Measurements from ENCODE around the gene ARIH1. TPM values are rescaled to one million over a fixed set of nuclear protein-coding genes. Genes with fewer than 3 reads are reported as not detected.

Gene ARIH1
- total and polyA plus RNA-seq, 2 donors (not counting 3 experiments of a cell fraction or from before 2014, with no cell fraction given) = 25.1 to 144 TPM

- BruUV-seq (replicated peaks) = no TSS peak
- FAIRE-seq = no peak
- Histone ChIP-seq H3K9ac (replicated peaks; ENCODE audit: extremely low read depth, insufficient read depth, low read length) (no peak overlapping the region), H3K9me3 (replicated peaks; ENCODE audit: control insufficient read depth, insufficient read depth, low read length) (peaks cover 2% of the 10 kb centered on the region), H3K36me3 (ENCODE audit: control insufficient read depth in 2 of 2, extremely low read depth in 1 of 2, insufficient read depth in 2 of 2, low read length in 2 of 2) (no peaks in the 10 kb centered on the region), H3K4me1 (ENCODE audit: control insufficient read depth, extremely low read depth, insufficient read depth, low read length) (no peaks in the 10 kb centered on the region), H4K20me1 (replicated peaks; ENCODE audit: control insufficient read depth, extremely low read depth, insufficient read depth, low read length) (peaks cover 4% of the 10 kb centered on the region), H3K4me2 (ENCODE audit: insufficient read depth, low read length) (no peak overlapping the region), H3K27ac (ENCODE audit: insufficient read depth, low read depth, low read length) (no peak overlapping the region), H3K27me3 (ENCODE audit: control insufficient read depth in 2 of 2, insufficient read depth in 2 of 2, low read length in 2 of 2) (no peaks in the 10 kb centered on the region), H2AFZ (ENCODE audit: low read depth, low read length) (no peak overlapping the region), H3K4me3 (replicated peaks in 1 of 3; ENCODE audit: insufficient read depth in 1 of 3, low read depth in 1 of 3, low read length in 3 of 3) (no peak overlapping the region), H3K79me2 (ENCODE audit: control insufficient read depth, insufficient read depth, low read length) (peaks cover 56% of the 10 kb centered on the region), H3K9me1 (replicated peaks; ENCODE audit: control insufficient read depth, extremely low read depth, insufficient read depth, low read length) (no peaks in the 10 kb centered on the region)
- dilution Hi-C loops (cut with MboI; ENCODE audit: extremely low pct_ligation_motif_present, low sequenced_read_pairs) = no loop called here
- ChIA-PET POLR2A (no interaction called here), CTCF (no interaction called here)
- intact Hi-C loops (cut with micrococcal nuclease) = no loop called here
- TF ChIP-seq JUN (IDR thresholded peaks at IDR 0.05; ENCODE audit: borderline replicate concordance, insufficient read depth, insufficient read length, low read depth) = no peak
- no peak for TF ChIP-seq POLR2A (IDR thresholded peaks at IDR 0.05; ENCODE audit: low read depth, low read length)
- TF ChIP-seq EZH2 (IDR thresholded peaks at IDR 0.05; ENCODE audit: borderline replicate concordance, low read depth, low read length, severe bottlenecking) = no peak
- TF ChIP-seq MAX (IDR thresholded peaks at IDR 0.05; ENCODE audit: insufficient read depth, insufficient read length) = no peak
- no peak for TF ChIP-seq GATA2 (IDR thresholded peaks at IDR 0.05; ENCODE audit: insufficient read depth, insufficient read length, low read depth, low read length)
- TF ChIP-seq CTCF (IDR thresholded peaks at IDR 0.05; ENCODE audit: extremely low read depth in 1 of 2, insufficient read depth in 1 of 2, low read depth in 1 of 2, low read length in 2 of 2) = no peak
- no peak for TF ChIP-seq MYC (IDR thresholded peaks at IDR 0.05; ENCODE audit: low read depth, low read length)
- no peak for TF ChIP-seq FOS (IDR thresholded peaks at IDR 0.05; ENCODE audit: borderline replicate concordance, insufficient read depth, low read length)
- no peak for TF ChIP-seq POLR2AphosphoS5 (IDR thresholded peaks at IDR 0.05; ENCODE audit: insufficient read depth, low read depth, low read length)
- no peak for DNase-seq (ENCODE audit: low read depth, low spot score)
These were observed 66.6 kb downstream of the ARIH1 start for GRCh38 chr15:72540606-72541237.

Measured in endothelial cell of umbilical vein (primary cell).